ENCODE data around the gene C10orf120.

Gene C10orf120

DNA sequence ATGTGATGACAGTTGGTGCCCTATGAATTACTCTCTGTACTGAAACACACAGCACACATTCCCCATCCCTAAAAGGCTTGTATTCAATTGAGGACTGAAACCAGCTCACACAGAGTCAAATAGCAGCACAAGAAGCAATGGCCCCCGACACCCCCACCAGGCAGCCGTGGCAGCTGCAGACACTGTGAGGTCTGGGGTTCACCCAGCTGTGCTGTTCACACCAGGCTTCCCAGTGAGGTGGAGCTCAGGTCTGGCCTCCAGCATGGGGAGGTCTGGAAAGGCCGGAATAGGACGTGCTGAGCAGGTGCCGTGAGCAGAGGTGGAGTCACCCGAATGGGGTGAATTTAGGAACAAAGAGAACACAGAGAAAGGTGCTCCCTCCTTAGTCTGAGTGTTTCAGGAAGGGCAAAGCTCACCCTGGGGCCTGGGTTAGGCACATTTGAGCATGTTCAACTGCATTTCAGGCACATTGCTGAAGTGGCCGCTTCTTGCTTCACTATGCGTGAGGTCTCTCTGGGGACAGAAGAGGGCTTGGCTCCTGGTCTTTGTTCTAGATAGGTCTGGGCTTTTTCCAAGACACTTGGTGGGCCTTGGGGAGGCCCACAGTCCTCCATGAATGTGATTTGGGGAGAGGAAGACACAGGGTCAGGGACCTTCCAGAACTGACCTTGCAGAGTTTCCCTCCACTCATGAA is 41.1 kb downstream of the C10orf120 start:
- no peak for DNase-seq

DNA sequence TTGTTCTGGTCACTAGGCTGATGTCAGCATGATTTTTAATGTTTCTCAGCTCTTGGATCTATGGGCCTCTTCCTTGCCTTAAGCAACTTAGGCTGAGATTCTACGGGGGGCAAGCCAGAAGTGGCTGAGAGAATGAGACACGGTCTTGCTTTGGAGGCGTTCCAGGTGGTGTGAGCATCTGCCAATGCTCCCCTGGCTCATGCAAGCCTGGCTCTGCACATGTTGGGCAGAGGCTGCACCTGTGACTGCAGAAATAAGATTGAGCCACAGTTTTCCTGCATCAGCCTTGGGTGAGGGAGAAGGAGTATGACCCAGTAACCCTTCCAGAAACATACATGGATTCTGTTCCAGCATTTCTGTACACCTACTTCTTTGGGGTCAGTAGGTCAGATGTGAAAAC is 41.9 kb downstream of the C10orf120 start:
- DNase-seq = no peak

DNA sequence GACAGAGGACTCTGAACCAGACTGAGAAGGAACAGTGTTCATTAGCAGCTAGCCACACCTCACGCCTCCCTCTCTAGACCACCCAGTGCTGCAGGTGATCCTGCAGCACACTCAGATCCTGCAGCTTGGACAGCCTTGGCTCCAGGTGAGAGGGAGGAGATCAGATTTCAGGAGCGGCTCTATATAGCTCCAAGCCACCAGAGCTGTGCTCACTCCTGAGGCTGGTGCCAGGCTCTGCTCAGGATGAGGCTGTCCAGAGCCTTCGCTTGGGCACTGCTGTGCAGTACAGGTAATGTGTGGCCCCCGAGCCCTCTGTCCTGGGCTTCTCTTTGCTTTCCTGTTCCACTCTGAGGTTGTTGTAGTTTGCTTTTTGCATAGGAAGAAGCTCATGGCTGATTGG is 42.4 kb downstream of the C10orf120 start:
- no peak for DNase-seq

DNA sequence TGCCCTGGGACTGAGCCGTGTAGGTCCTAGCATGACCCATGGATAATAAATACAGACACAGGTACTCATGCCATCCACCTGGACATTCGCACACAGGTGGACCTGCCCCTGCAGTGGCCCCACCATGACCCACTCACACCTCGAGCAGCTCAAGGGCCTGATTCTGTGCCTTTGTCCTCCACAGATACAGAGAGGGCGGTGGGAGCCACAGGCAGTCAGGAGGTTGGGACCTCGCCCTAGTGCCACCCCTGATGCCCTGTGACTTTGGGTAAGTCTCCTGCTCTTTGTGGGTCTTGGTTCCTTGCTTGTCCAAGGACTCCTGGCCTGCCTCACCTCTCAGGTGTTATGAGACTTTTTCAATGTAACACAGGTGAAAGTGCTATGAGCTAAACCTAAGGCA is 42.9 kb downstream of the C10orf120 start:
- no peak for DNase-seq

DNA sequence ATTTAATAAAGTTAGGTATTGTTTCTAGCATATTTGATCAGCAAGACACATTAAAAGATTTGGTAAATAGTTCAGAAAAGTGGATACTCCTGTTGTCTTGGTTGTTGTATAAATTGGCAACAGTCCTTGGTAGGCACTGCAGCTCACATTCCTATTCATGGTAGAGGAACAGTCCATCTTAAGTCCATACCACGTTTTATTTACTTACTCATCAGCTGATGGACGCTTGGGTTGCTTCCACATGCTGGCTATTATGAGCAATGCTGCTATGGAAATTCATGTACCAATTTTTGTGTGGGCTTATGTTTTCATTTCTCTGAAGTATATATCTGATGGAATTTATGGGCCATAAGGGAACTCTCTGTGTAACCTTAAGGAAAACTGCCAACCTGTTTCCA is 43.3 kb downstream of the C10orf120 start:
- DNase-seq = no peak

DNA sequence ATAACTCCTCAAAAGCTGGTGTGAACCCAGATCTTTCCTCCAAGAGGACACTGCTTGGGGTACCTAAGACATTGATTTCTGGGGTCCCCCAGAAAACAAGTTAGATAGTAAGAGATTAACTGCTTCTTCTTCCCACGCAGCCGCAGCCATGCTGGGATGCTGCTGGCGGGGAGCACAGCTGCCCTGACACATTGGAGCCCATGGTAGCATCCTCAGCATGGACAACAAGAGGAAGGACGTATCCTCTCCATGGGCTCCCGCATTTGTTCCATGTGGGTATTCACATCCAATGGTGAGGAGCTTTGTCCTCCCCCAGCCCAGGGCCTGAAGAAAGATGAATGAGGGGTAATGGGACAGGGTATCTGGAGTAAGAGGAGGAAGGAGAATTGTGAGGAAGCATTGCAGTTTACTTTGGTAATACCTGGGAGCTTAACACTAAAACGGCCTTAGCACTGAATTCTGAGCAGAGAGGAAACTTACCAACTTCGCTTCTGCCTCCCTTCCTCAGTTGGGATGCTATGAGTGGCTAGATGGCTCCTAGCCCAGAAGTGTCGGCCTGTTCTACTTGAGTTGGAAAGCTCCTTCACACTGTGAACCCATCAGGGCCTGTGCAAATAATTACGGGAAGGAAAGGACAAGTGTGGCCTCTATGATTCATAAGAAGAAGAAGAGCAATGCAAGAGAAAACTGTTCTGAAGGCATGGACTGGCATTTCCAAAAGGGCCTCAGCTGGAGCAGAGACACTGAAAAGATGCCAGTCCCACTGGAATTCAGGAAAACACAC is 43.9 kb downstream of the C10orf120 start:
- DNase-seq = no peak

DNA sequence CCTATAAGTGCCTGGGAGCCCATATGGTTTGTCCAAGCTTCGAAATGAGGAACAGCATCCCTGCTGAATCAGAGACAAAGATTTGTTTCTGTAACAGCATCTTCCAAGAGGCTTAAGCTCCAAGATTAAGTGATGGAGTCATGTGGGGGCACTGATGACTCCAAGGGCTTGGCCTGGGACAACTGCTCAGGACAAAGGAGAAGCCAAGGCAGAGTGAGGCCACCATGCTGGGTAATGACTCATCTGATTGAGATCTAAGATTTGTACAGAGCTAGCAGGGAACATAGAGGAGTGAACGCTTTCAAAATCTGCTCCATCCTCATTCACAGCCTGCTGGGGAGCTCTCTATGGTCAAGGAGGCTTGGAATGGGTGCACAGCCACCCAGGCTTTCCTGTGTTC is 49.3 kb downstream of the C10orf120 start:
- DNase-seq = no peak

DNA sequence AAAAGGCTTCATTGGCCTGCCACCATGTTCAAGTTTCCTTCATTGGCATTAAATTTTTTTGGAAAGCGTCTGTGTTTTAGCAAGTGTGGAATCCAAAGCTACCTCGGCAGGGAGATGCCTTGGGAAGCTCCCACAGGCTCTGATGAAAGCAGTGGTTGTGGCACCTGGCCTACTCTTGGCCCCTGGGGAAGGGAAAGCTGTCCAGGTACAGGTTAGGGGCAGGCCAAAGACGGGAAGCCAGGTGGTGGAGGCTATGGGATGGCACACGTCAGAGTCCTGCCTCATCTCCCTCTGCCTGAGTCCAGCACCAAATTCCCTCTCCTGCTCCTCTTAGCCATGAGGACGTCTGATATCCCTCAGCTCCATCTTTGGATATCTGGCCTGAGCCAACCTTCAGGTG is 49.7 kb downstream of the C10orf120 start:
- DNase-seq = no peak

DNA sequence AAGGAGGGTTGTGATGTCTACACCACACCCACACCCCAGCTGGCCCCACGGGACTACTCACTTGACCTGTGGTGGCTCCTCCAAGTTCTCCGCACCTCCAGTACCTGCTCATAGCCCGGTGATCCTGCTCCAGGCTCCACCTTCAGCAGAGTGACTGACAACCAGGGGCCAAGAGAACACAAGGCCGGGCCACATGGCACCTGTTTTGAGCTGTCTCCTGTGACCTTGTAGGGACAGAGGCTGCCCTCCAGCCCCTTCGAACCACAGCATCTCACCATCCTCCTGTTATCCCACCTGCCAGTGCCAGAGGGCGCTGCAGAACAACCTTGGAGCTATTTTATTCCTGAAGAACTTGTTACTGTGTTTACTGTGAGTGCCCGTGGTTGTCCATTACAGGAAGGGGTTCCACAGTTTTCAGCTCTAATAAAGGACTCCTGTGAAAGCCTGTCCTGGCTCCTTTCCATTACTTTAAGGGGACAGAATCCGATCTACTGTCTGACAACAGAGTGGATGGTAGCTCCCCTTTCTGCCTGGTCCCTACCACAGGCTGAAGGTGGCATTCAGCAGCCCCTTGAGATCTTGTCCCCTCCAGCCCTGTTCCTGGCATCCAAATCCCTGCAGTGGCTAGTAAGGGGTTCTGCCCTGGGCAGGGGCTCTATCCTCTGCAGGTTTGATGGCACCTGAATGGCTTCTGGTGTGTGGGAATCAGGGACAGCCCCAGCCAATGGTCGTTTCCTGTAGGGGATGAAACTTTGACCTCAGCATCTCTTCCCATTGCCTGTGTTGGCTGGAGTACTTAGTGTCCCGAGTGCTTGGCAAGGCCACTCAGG is 50.8 kb downstream of the C10orf120 start:
- no peak for DNase-seq

All from NCI-H2171 (cell line).